GM19351 (cell line): ENCODE measurements around the gene BRK1.
"Not testable (repeated sequence)": the region's sequence is repeated elsewhere in the genome, so short reads cannot be mapped to it uniquely, and the experiment has no call there.

Source experiments
- ATAC-seq: cut with Tn5 transposase; IDR thresholded peaks from one replicate; pipeline ENCODE4 v1.9.1; 2021; ENCODE audit warnings: mild to moderate bottlenecking, moderate library complexity; ENCODE audit not compliant: unreplicated experiment

The BRK1 gene

GRCh38 chr3:10176150-10176549 lies 60.7 kb downstream of the BRK1 start:
- ATAC-seq: not testable (repeated sequence)
